ENCODE data around the gene HOXB9.

Gene HOXB9

GRCh38 chr17:48627118-48627597 lies 1.0 kb upstream of the HOXB9 start:
- H3K4me3 ChIP-seq (ENCODE audit: low read depth, low read length) = no peak overlapping the region
- TF ChIP-seq POLR2A (IDR thresholded peaks at IDR 0.05; ENCODE audit: extremely low read depth, insufficient read length) (no peak), MAX (IDR thresholded peaks at IDR 0.05; ENCODE audit: low read depth, low read length) (no peak), MYC (IDR thresholded peaks at IDR 0.05; ENCODE audit: low read depth, low read length) (no peak), CTCF (IDR thresholded peaks at IDR 0.05; ENCODE audit: low read depth, low read length) (no peak)
- DNase-seq (ENCODE audit: low read depth) = no peak

- peak; percentile 53 for DNase-seq (ENCODE audit: low read depth)
- TF ChIP-seq MYC (IDR thresholded peaks at IDR 0.05; ENCODE audit: low read depth, low read length) (peak; percentile 73; the same call in 1 of the 2 replicates), CTCF (IDR thresholded peaks at IDR 0.05; ENCODE audit: low read depth, low read length) (no peak), POLR2A (IDR thresholded peaks at IDR 0.05; ENCODE audit: extremely low read depth, insufficient read length) (peak; percentile 20), MAX (IDR thresholded peaks at IDR 0.05; ENCODE audit: low read depth, low read length) (peak; percentile 69)
- peak overlapping the region; percentile 46 for H3K4me3 ChIP-seq (ENCODE audit: low read depth, low read length)
Observed at GRCh38 chr17:48625495-48626244, 488 bp downstream of the HOXB9 start.

GRCh38 chr17:48624544-48625494 lies 1.3 kb downstream of the HOXB9 start:
- H3K4me3 ChIP-seq (ENCODE audit: low read depth, low read length) = peak overlapping the region; percentile 46
- peak; percentile 56 for DNase-seq (ENCODE audit: low read depth)

GRCh38 chr17:48624118-48624517 lies 2.0 kb downstream of the HOXB9 start:
- DNase-seq (ENCODE audit: low read depth) = no peak
- TF ChIP-seq CTCF (IDR thresholded peaks at IDR 0.05; ENCODE audit: low read depth, low read length) (no peak), MYC (IDR thresholded peaks at IDR 0.05; ENCODE audit: low read depth, low read length) (no peak), MAX (IDR thresholded peaks at IDR 0.05; ENCODE audit: low read depth, low read length) (no peak), POLR2A (IDR thresholded peaks at IDR 0.05; ENCODE audit: extremely low read depth, insufficient read length) (no peak)
- no peak overlapping the region for H3K4me3 ChIP-seq (ENCODE audit: low read depth, low read length)

More at GRCh38 chr17:48624544-48625494, 1.3 kb downstream of the HOXB9 start:
- TF ChIP-seq MAX (IDR thresholded peaks at IDR 0.05; ENCODE audit: low read depth, low read length) (peak; percentile 39), MYC (IDR thresholded peaks at IDR 0.05; ENCODE audit: low read depth, low read length) (peak; percentile 67; the same call in 1 of the 2 replicates), CTCF (IDR thresholded peaks at IDR 0.05; ENCODE audit: low read depth, low read length) (no peak), POLR2A (IDR thresholded peaks at IDR 0.05; ENCODE audit: extremely low read depth, insufficient read length) (peak; percentile 78)

GRCh38 chr17:48623583-48623982 lies 2.6 kb downstream of the HOXB9 start:
- DNase-seq (ENCODE audit: low read depth) = no peak
- TF ChIP-seq MAX (IDR thresholded peaks at IDR 0.05; ENCODE audit: low read depth, low read length) (no peak), POLR2A (IDR thresholded peaks at IDR 0.05; ENCODE audit: extremely low read depth, insufficient read length) (no peak), CTCF (IDR thresholded peaks at IDR 0.05; ENCODE audit: low read depth, low read length) (no peak), MYC (IDR thresholded peaks at IDR 0.05; ENCODE audit: low read depth, low read length) (no peak)
- H3K4me3 ChIP-seq (ENCODE audit: low read depth, low read length) = no peak overlapping the region

All from NB4 (cell line).